ENCODE results near the gene RPL26.

- TF ChIP-seq, protein P1, sequence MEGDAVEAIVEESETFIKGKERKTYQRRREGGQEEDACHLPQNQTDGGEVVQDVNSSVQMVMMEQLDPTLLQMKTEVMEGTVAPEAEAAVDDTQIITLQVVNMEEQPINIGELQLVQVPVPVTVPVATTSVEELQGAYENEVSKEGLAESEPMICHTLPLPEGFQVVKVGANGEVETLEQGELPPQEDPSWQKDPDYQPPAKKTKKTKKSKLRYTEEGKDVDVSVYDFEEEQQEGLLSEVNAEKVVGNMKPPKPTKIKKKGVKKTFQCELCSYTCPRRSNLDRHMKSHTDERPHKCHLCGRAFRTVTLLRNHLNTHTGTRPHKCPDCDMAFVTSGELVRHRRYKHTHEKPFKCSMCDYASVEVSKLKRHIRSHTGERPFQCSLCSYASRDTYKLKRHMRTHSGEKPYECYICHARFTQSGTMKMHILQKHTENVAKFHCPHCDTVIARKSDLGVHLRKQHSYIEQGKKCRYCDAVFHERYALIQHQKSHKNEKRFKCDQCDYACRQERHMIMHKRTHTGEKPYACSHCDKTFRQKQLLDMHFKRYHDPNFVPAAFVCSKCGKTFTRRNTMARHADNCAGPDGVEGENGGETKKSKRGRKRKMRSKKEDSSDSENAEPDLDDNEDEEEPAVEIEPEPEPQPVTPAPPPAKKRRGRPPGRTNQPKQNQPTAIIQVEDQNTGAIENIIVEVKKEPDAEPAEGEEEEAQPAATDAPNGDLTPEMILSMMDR (IDR thresholded peaks at IDR 0.05), result no peak
- no peak for TF ChIP-seq POLR2A (IDR thresholded peaks at IDR 0.05)
Measured at GRCh38 chr17:8426802-8427201, 43.8 kb upstream of the RPL26 start.

Measured in uterus (tissue), 2 donors.